ENCODE results near the gene ERC1.

The ERC1 gene

GRCh38 chr12:1498199-1498740, 507.2 kb downstream of the ERC1 start:
- Histone ChIP-seq H3K36me3 (ENCODE audit: insufficient read depth) (no peaks in the 10 kb centered on the region), H3K4me3 (IDR thresholded peaks at IDR 0.05; ENCODE audit: insufficient read depth, low read depth, low read length) (no peak overlapping the region), H3K27me3 (ENCODE audit: insufficient read depth, low read depth) (no peaks in the 10 kb centered on the region), H3K27ac (no peak overlapping the region), H3K4me1 (ENCODE audit: low read depth, poor library complexity, severe bottlenecking) (no peaks in the 10 kb centered on the region), H3K79me2 (ENCODE audit: insufficient read depth, low read depth) (no peaks in the 10 kb centered on the region), H3K4me2 (no peak overlapping the region), H3K9ac (no peak overlapping the region), H2AFZ (ENCODE audit: low read depth) (no peak overlapping the region), H4K20me1 (ENCODE audit: insufficient read depth) (no peaks in the 10 kb centered on the region)
- TF ChIP-seq, protein P1, sequence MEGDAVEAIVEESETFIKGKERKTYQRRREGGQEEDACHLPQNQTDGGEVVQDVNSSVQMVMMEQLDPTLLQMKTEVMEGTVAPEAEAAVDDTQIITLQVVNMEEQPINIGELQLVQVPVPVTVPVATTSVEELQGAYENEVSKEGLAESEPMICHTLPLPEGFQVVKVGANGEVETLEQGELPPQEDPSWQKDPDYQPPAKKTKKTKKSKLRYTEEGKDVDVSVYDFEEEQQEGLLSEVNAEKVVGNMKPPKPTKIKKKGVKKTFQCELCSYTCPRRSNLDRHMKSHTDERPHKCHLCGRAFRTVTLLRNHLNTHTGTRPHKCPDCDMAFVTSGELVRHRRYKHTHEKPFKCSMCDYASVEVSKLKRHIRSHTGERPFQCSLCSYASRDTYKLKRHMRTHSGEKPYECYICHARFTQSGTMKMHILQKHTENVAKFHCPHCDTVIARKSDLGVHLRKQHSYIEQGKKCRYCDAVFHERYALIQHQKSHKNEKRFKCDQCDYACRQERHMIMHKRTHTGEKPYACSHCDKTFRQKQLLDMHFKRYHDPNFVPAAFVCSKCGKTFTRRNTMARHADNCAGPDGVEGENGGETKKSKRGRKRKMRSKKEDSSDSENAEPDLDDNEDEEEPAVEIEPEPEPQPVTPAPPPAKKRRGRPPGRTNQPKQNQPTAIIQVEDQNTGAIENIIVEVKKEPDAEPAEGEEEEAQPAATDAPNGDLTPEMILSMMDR (conservative IDR thresholded peaks at IDR 0.05; ENCODE audit: low read depth, low read length) = no peak

GRCh38 chr12:1499351-1499750, 508.3 kb downstream of the ERC1 start:
- Histone ChIP-seq H3K79me2 (ENCODE audit: insufficient read depth, low read depth) (no peaks in the 10 kb centered on the region), H2AFZ (ENCODE audit: low read depth) (no peak overlapping the region), H4K20me1 (ENCODE audit: insufficient read depth) (no peaks in the 10 kb centered on the region), H3K27me3 (ENCODE audit: insufficient read depth, low read depth) (no peaks in the 10 kb centered on the region), H3K27ac (no peak overlapping the region), H3K36me3 (ENCODE audit: insufficient read depth) (no peaks in the 10 kb centered on the region), H3K4me1 (ENCODE audit: low read depth, poor library complexity, severe bottlenecking) (no peaks in the 10 kb centered on the region), H3K9ac (no peak overlapping the region), H3K4me2 (no peak overlapping the region), H3K4me3 (IDR thresholded peaks at IDR 0.05; ENCODE audit: insufficient read depth, low read depth, low read length) (no peak overlapping the region)
- TF ChIP-seq, protein P1 (conservative IDR thresholded peaks at IDR 0.05; ENCODE audit: low read depth, low read length) = no peak

DNA sequence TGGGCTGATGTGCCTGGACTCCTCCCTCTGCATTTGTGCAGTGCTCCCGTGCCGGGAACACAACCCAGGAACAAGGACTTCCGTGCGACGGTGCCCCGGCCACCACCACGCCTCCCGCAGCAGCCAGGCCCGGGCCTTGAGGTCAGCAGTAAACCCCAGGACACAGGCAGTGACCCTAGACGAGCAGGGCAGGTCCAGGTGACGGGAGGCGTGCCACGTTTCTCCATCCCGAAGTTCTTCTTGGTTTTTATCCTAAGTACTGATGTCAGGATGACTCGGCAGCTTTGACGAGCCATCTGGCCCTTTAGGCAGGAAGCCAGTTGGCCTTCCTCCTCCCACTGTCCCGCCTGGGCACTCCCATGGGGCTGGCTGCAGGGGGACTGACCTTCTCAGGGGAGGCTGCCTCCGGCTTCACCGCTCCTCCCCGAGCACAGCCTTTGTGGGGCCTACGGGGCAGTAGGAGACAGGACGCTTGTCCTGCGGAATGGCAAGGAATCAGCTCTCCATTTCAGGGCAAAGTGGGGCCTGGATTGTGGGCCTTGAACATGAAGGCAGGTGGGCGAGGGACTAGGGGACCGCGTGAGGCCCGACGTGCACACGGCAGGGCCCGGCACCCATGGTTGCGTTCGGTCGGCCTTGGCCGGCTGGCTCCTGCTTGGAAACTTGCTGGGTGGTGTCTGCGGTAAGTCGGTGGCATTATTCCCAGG, 509.2 kb downstream of the ERC1 start:
- Histone ChIP-seq H3K4me2 (no peak overlapping the region), H3K79me2 (ENCODE audit: insufficient read depth, low read depth) (no peaks in the 10 kb centered on the region), H3K36me3 (ENCODE audit: insufficient read depth) (no peaks in the 10 kb centered on the region), H3K9ac (no peak overlapping the region), H3K4me1 (ENCODE audit: low read depth, poor library complexity, severe bottlenecking) (no peaks in the 10 kb centered on the region), H3K27me3 (ENCODE audit: insufficient read depth, low read depth) (no peaks in the 10 kb centered on the region), H4K20me1 (ENCODE audit: insufficient read depth) (no peaks in the 10 kb centered on the region), H3K4me3 (IDR thresholded peaks at IDR 0.05; ENCODE audit: insufficient read depth, low read depth, low read length) (no peak overlapping the region), H3K27ac (no peak overlapping the region), H2AFZ (ENCODE audit: low read depth) (no peak overlapping the region)
- TF ChIP-seq, protein P1 (conservative IDR thresholded peaks at IDR 0.05; ENCODE audit: low read depth, low read length) = no peak

GRCh38 chr12:1501001-1501400, 510.0 kb downstream of the ERC1 start:
- no peak overlapping the region for H3K4me3 ChIP-seq (IDR thresholded peaks at IDR 0.05; ENCODE audit: insufficient read depth, low read depth, low read length)
- no peaks in the 10 kb centered on the region for H4K20me1 ChIP-seq (ENCODE audit: insufficient read depth)
- H3K27ac ChIP-seq = no peak overlapping the region
- H3K4me1 ChIP-seq (ENCODE audit: low read depth, poor library complexity, severe bottlenecking) = no peaks in the 10 kb centered on the region
- no peaks in the 10 kb centered on the region for H3K36me3 ChIP-seq (ENCODE audit: insufficient read depth)
- no peaks in the 10 kb centered on the region for H3K27me3 ChIP-seq (ENCODE audit: insufficient read depth, low read depth)
- no peaks in the 10 kb centered on the region for H3K79me2 ChIP-seq (ENCODE audit: insufficient read depth, low read depth)
- H2AFZ ChIP-seq (ENCODE audit: low read depth) = no peak overlapping the region
- TF ChIP-seq, protein P1 (conservative IDR thresholded peaks at IDR 0.05; ENCODE audit: low read depth, low read length) = no peak
- H3K4me2 ChIP-seq = no peak overlapping the region
- no peak overlapping the region for H3K9ac ChIP-seq
